SK-N-SH (cell line): ENCODE results near the gene TNFSF18. TPM values are rescaled to one million over a fixed set of nuclear protein-coding genes. Genes with fewer than 3 reads are reported as not detected.

Experiments used
- CTCF ChIA-PET: fragments of 300-600, 350-600 bp; formaldehyde crosslinking; extraction: SDS; loops from one replicate; lab custom pipeline; 2021; lab: Yijun Ruan, JAX
- POLR2A ChIA-PET: fragments of 350-600 bp; sonication (Branson Sonifier 250); formaldehyde crosslinking; extraction: SDS; loops from one replicate; lab custom pipeline; 2020; ENCODE audit warnings: antibody characterized with exemption, inconsistent platforms; lab: Yijun Ruan, JAX
- DNase-seq: peaks from one replicate; pipeline ENCODE4 v3.0.0; 2012
- H2AFZ ChIP-seq: fragments of 200-600 bp; sonication (generic); 2 replicates; pipeline ENCODE4 v1.8.1; 2016; ENCODE audit warnings: antibody characterized with exemption, mild to moderate bottlenecking, low read depth
- H3F3A ChIP-seq: fragments of 200-600 bp; sonication (generic); replicated peaks from 2 replicates; pipeline ENCODE3; 2016; ENCODE audit warnings: antibody characterized with exemption, mild to moderate bottlenecking; ENCODE audit not compliant: insufficient read depth
- H3K27ac ChIP-seq, 2 experiments: fragments of 200-500 bp in 1 of 2; fragments of 200-600 bp in 1 of 2; sonication (Bioruptor generic) in 1 of 2; sonication (generic), shearing (Covaris generic) in 1 of 2; 2 replicates each; pipeline versions ENCODE4 v1.5.1 to v1.6.1; 2014 to 2016; ENCODE audit warnings: low read depth in 2 of 2, inconsistent platforms in 1 of 2, low read length in 1 of 2, mild to moderate bottlenecking in 1 of 2, mixed read lengths in 1 of 2
- H3K27me3 ChIP-seq: fragments of 200-600 bp; sonication (generic), shearing (Covaris generic); 2 replicates; pipeline ENCODE4 v1.6.1; 2016; ENCODE audit warnings: mixed run types; ENCODE audit not compliant: insufficient read depth
- H3K36me3 ChIP-seq, 2 experiments: fragments of 200-500 bp in 1 of 2; fragments of 200-600 bp in 1 of 2; sonication (Bioruptor generic) in 1 of 2; sonication (generic) in 1 of 2; replicated peaks in 1 of 2; 2 replicates each; pipeline versions ENCODE3 to v1.5.1; 2014 to 2016; ENCODE audit warnings: low read length in 1 of 2, mild to moderate bottlenecking in 1 of 2; ENCODE audit not compliant: insufficient read depth in 2 of 2, control insufficient read depth in 1 of 2
- H3K4me1 ChIP-seq, 2 experiments: fragments of 200-500 bp in 1 of 2; fragments of 200-600 bp in 1 of 2; sonication (Bioruptor generic) in 1 of 2; sonication (generic), shearing (Covaris generic) in 1 of 2; 2 replicates each; pipeline versions ENCODE4 v1.5.1 to v1.6.1; 2014 to 2016; ENCODE audit warnings: low read depth in 1 of 2, low read length in 1 of 2, mixed run types in 1 of 2; ENCODE audit not compliant: insufficient read depth in 2 of 2, control insufficient read depth in 1 of 2
- H3K4me2 ChIP-seq: fragments of 200-600 bp; sonication (generic), shearing (Covaris generic); 2 replicates; pipeline ENCODE4 v1.6.1; 2017; ENCODE audit warnings: mixed run types
- H3K4me3 ChIP-seq, 2 experiments: fragments of 200-500 bp in 1 of 2; fragments of 200-600 bp in 1 of 2; sonication (Bioruptor generic) in 1 of 2; sonication (generic), shearing (Covaris generic) in 1 of 2; 2 replicates each; pipeline versions ENCODE4 v1.5.1 to v1.8.1; 2014 to 2016; ENCODE audit warnings: low read depth in 2 of 2, inconsistent platforms in 1 of 2, low read length in 1 of 2, mild to moderate bottlenecking in 1 of 2, mixed read lengths in 1 of 2, moderate library complexity in 1 of 2
- H3K79me2 ChIP-seq: fragments of 200-600 bp; sonication (generic); 2 replicates; pipeline ENCODE4 v1.8.1; 2017; ENCODE audit warnings: mild to moderate bottlenecking; ENCODE audit not compliant: insufficient read depth
- H3K9ac ChIP-seq: fragments of 200-600 bp; sonication (generic); 2 replicates; pipeline ENCODE4 v1.6.1; 2017; ENCODE audit warnings: mixed run types
- H3K9me2 ChIP-seq: fragments of 200-600 bp; sonication (generic); 2 replicates; pipeline ENCODE4 v1.6.1; 2017; ENCODE audit warnings: mixed run types
- H3K9me3 ChIP-seq: fragments of 200-600 bp; sonication (generic); 2 replicates; pipeline ENCODE4 v1.6.1; 2017; ENCODE audit warnings: mixed run types, mild to moderate bottlenecking, moderate library complexity
- H4K20me1 ChIP-seq: fragments of 200-600 bp; sonication (generic); 2 replicates; pipeline ENCODE4 v1.6.1; 2017; ENCODE audit warnings: mild to moderate bottlenecking, mixed run types; ENCODE audit not compliant: insufficient read depth
- EZH2phosphoT487 ChIP-seq: fragments of 200-600 bp; sonication (generic); IDR thresholded peaks from 2 replicates; pipeline ENCODE4 v1.6.1; 2017; ENCODE audit warnings: low read depth, mixed run types, mild to moderate bottlenecking, antibody characterized with exemption, moderate library complexity, borderline replicate concordance
- FOSL2 ChIP-seq: IDR thresholded peaks from 2 replicates; pipeline ENCODE4 v1.4.0; 2012; ENCODE audit warnings: low read depth, mild to moderate bottlenecking, moderate library complexity, borderline replicate concordance
- FOXJ3 ChIP-seq: sonication (generic); formaldehyde crosslinking; IDR thresholded peaks from 2 replicates; pipeline ENCODE4 v1.5.1; 2020; ENCODE audit warnings: mild to moderate bottlenecking, missing genetic modification reagents
- MEF2A ChIP-seq: IDR thresholded peaks from 2 replicates; pipeline ENCODE4 v1.4.0; 2012; ENCODE audit warnings: low read depth, borderline replicate concordance
- NFIC ChIP-seq: IDR thresholded peaks from 2 replicates; pipeline ENCODE4 v1.4.0; 2012; ENCODE audit warnings: borderline replicate concordance
- POLR2AphosphoS5 ChIP-seq: IDR thresholded peaks from 2 replicates; pipeline ENCODE4 v1.6.1; 2012; ENCODE audit warnings: low read depth, low read length
- TAF1 ChIP-seq: IDR thresholded peaks from 2 replicates; pipeline ENCODE4 v1.6.1; 2012; ENCODE audit warnings: low read depth, mild to moderate bottlenecking, low read length, moderate library complexity, borderline replicate concordance
- WGBS: methylation state at CpG from one replicate; pipeline ENCODE4 v1.1.6; 2017; ENCODE audit warnings: low lambda C conversion rate; 5-methylcytosine and 5-hydroxymethylcytosine counted together
- polyA plus RNA-seq, 3 experiments: library from polyadenylated mRNA; depleted of rRNA; stranded (reverse); fragments of >200 nt; gene quantifications; 2 replicates each; pipeline ENCODE4 v1.2.3, GENCODE V29; 2012
- TF ChIP-seq, protein P1 (sequence below): IDR thresholded peaks from 2 replicates; pipeline ENCODE4; 2012
- TF ChIP-seq, protein P2 (sequence below): IDR thresholded peaks from 2 replicates; pipeline ENCODE4 v1.6.1; 2012; ENCODE audit warnings: mild to moderate bottlenecking, low read depth, low read length, moderate library complexity
- TF ChIP-seq, protein P3 (sequence below): IDR thresholded peaks from 2 replicates; pipeline ENCODE4 v1.4.0; 2012; ENCODE audit warnings: low read depth, borderline replicate concordance

Gene TNFSF18
- polyA plus RNA-seq, 1 of the 3 experiments (the other 2 are of a cell fraction) = 1.2 TPM

DNA sequence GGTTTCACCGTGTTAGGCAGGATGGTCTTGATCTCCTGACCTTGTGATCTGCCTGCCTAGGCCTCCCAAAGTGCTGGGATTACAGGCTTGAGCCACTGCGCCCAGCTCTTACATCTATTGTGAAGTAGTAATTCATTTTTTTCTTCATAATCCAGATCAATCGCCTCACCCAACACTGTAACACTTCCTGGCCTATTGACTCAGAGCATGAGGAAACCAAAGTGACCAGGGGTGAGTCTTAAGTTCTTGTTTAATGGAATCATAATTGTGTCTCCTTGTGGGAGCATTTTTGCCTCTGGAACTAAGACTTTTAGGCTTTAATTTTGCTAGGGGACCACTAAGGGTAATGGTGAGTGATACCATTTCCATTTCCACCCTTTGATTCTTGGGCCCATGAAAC lies 27.4 kb downstream of the TNFSF18 start:
- no peaks in the 10 kb centered on the region for H4K20me1 ChIP-seq
- DNase-seq = no peak
- H3K27ac ChIP-seq = no peak overlapping the region
- 39% methylated on average over 3 of the region's 3 CpGs for WGBS
- H3K4me1 ChIP-seq = no peaks in the 10 kb centered on the region
- H3K36me3 ChIP-seq = no peaks in the 10 kb centered on the region
- ChIA-PET POLR2A (no interaction called here), CTCF (no interaction called here)
- H3K27me3 ChIP-seq = no peaks in the 10 kb centered on the region
- H2AFZ ChIP-seq = no peak overlapping the region
- H3K9ac ChIP-seq = no peak overlapping the region
- no peaks in the 10 kb centered on the region for H3K9me2 ChIP-seq
- no peak for TF ChIP-seq FOXJ3 (CRISPR knock-in tag)
- TF ChIP-seq POLR2AphosphoS5 = no peak
- TF ChIP-seq FOSL2 = no peak
- TF ChIP-seq NFIC = no peak
- no peak for TF ChIP-seq MEF2A
- TF ChIP-seq, protein P1, sequence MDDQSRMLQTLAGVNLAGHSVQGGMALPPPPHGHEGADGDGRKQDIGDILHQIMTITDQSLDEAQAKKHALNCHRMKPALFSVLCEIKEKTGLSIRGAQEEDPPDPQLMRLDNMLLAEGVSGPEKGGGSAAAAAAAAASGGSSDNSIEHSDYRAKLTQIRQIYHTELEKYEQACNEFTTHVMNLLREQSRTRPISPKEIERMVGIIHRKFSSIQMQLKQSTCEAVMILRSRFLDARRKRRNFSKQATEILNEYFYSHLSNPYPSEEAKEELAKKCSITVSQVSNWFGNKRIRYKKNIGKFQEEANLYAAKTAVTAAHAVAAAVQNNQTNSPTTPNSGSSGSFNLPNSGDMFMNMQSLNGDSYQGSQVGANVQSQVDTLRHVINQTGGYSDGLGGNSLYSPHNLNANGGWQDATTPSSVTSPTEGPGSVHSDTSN = no peak
- no peak for TF ChIP-seq EZH2phosphoT487
- TF ChIP-seq, protein P2, sequence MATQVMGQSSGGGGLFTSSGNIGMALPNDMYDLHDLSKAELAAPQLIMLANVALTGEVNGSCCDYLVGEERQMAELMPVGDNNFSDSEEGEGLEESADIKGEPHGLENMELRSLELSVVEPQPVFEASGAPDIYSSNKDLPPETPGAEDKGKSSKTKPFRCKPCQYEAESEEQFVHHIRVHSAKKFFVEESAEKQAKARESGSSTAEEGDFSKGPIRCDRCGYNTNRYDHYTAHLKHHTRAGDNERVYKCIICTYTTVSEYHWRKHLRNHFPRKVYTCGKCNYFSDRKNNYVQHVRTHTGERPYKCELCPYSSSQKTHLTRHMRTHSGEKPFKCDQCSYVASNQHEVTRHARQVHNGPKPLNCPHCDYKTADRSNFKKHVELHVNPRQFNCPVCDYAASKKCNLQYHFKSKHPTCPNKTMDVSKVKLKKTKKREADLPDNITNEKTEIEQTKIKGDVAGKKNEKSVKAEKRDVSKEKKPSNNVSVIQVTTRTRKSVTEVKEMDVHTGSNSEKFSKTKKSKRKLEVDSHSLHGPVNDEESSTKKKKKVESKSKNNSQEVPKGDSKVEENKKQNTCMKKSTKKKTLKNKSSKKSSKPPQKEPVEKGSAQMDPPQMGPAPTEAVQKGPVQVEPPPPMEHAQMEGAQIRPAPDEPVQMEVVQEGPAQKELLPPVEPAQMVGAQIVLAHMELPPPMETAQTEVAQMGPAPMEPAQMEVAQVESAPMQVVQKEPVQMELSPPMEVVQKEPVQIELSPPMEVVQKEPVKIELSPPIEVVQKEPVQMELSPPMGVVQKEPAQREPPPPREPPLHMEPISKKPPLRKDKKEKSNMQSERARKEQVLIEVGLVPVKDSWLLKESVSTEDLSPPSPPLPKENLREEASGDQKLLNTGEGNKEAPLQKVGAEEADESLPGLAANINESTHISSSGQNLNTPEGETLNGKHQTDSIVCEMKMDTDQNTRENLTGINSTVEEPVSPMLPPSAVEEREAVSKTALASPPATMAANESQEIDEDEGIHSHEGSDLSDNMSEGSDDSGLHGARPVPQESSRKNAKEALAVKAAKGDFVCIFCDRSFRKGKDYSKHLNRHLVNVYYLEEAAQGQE = no peak
- TF ChIP-seq TAF1 = no peak
- TF ChIP-seq, protein P3, sequence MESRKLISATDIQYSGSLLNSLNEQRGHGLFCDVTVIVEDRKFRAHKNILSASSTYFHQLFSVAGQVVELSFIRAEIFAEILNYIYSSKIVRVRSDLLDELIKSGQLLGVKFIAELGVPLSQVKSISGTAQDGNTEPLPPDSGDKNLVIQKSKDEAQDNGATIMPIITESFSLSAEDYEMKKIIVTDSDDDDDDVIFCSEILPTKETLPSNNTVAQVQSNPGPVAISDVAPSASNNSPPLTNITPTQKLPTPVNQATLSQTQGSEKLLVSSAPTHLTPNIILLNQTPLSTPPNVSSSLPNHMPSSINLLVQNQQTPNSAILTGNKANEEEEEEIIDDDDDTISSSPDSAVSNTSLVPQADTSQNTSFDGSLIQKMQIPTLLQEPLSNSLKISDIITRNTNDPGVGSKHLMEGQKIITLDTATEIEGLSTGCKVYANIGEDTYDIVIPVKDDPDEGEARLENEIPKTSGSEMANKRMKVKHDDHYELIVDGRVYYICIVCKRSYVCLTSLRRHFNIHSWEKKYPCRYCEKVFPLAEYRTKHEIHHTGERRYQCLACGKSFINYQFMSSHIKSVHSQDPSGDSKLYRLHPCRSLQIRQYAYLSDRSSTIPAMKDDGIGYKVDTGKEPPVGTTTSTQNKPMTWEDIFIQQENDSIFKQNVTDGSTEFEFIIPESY = no peak
- H3K4me2 ChIP-seq = no peak overlapping the region
- 0 out of 2 replicates have a peak, but pooled peaks cover 4% of the 10 kb centered on the region for H3K9me3 ChIP-seq
- no peaks in the 10 kb centered on the region for H3K79me2 ChIP-seq
- H3K4me3 ChIP-seq = no peak overlapping the region
- no peaks in the 10 kb centered on the region for H3F3A ChIP-seq
